Measurements from ENCODE around the gene BUB3. TPM values are rescaled to one million over a fixed set of nuclear protein-coding genes. Genes with fewer than 3 reads are reported as not detected.
A peak's percentile ranks its signal among the peaks of the same experiment; 100 is the strongest.
"Not testable (repeated sequence)": the region's sequence is repeated elsewhere in the genome, so short reads cannot be mapped to it uniquely, and the experiment has no call there.

BUB3 gene
- total RNA-seq, 1 experiment from 2014 or later, result 381 TPM

DNA sequence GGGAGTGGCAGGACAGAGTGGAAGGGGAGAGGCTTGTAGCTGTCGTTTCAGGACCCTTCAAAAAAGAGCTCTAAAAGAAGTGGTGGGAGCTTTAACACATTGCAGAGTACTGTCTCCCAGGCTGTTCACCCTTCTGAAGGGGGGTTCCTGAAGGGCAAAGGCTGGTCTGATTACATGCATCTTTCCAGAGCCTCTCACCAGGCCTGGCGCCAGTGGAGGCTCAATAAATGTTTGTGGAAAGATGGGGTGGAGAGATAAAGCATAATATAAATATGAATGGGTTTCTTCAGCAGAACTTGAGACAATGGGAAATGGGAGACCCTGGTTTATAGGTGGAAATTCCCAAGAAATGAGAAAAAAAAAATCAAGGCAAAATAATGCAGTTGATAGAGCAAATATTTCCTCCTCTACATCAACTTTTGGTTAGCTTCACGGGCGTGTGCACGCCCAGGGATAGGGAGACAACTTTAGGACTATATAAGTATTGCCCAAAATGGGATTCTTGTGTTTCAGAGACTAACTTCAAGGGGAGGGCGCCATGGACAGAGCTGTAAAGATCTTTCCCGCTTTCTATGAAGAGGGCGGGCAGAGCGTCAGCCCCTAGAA lies 613 bp upstream of the BUB3 start:
- no peak for DNase-seq (ENCODE audit: low read depth)

DNA sequence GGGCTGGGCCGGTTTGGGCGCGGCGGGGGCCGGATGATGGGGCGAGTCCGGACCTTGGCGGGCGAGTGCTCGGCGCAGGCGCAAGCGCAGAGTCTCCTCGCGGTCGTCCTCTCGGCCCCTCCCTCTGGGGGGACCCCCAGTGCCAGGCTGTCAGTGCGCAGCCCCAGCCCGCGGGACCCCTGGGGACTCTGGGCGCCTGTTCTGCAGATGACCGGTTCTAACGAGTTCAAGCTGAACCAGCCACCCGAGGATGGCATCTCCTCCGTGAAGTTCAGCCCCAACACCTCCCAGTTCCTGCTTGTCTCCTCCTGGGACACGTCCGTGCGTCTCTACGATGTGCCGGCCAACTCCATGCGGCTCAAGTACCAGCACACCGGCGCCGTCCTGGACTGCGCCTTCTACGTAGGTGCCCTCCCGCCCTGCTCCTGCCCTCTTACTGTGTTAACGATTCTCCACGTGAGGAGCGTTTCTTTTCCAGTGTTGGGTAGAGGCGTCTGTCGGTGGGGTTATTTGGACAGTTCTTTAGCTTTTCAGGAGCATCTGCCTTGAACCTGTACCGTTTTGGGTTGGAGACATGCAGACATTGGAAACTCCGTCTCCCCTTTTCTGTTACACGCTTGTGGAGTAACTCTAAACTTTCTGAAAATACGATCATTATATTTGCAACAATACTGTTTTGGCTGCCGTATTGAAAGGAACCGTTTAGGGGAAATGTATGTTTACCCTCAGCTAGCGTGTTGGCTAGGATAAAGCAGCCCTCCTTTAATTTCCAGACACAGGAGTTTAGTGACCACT lies 706 bp downstream of the BUB3 start:
- peak; percentile 61 for DNase-seq (ENCODE audit: low read depth)

DNA sequence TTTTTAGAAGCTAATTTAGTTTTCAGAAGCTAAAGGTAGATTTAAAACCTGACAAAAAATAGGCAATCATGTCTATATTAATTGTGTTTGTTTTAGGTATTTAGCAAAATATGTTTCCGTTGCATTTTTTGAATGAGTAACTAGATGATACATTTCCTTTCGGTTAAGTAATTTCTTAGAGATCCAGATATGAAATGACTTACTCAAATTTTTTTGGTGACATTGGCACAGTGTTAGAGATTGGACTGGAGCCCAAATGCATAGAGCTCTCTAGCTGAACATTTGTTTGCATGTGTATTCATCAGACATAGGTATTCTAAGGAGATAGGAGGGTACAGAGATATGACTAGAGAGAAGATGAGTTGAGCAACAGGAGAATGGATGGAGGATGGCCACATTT lies 1.9 kb downstream of the BUB3 start:
- DNase-seq (ENCODE audit: low read depth), result no peak

DNA sequence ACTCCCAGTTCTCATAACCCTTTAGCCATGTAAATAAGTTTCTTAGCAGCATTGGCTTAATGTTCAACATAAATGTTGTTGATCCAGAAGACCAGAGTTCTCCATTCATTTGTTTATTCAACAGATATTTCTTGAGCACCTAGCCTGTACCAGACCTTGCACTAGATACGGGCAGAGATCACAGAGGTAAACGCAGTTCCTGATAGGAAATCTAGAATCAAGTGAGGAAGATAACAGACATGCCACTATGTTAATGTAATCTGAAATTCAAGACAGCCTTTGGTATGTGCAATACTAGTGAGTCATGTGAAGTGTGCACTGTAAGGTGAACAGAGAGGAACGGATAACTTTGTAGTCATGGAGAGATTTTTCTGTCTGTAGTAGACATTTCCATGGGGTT lies 3.0 kb downstream of the BUB3 start:
- DNase-seq (ENCODE audit: low read depth), result no peak

DNA sequence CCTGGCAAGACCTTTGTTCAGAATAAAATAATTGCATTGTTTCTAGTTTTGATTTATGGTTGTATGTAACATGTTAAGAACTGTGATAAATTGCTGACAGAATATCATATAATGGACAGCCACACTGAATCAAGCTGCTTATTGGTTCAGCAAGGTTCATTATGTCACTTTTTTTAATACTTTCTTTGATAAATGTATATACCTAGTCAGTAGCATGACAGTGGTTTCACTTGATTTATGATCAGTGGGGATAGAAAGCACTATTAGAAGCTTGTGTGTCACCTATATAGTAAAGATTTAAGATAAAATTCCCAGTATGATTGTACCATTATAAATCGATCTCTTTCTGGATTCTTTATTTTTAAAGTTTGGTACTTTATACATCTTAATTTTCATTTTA lies 4.5 kb downstream of the BUB3 start:
- no peak for DNase-seq (ENCODE audit: low read depth)

DNA sequence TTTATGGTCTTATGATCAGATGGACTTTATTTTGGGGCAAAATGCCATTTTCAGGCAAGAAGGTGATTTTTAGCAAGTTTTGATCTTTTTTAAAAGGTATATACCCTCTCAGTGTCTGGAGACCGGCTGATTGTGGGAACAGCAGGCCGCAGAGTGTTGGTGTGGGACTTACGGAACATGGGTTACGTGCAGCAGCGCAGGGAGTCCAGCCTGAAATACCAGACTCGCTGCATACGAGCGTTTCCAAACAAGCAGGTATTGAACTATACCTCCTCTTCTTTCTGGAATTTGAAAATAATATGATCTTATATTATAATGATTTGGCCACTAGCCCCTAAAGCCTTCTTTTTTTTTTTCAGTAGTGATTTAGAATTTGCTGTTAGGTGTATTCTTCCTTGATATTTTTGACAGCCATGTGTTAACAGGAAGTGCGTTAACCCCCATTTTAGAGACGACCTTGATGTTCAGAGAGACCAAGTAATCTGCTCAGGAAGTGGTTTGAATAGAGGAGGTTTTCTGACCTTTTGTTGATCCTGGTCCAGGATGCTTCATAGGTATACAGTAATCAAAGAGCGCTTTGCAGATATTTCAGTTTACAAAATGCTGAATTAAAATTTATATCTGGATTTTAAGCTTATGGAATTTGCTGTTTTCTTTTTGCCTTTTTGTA lies 6.2 kb downstream of the BUB3 start:
- DNase-seq (ENCODE audit: low read depth), result no peak

DNA sequence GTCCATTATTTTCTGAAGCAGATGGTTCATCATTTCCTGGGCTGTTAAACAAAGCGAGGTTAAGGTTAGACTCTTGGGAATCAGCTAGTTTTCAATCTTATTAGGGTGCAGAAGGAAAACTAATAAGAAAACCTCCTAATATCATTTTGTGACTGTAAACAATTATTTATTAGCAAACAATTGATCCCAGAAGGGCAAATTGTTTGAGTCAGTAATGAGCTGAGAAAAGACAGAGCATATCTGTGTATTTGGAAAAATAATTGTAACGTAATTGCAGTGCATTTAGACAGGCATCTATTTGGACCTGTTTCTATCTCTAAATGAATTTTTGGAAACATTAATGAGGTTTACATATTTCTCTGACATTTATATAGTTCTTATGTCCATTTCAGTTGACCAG lies 10.1 kb downstream of the BUB3 start:
- no peak for DNase-seq (ENCODE audit: low read depth)

DNA sequence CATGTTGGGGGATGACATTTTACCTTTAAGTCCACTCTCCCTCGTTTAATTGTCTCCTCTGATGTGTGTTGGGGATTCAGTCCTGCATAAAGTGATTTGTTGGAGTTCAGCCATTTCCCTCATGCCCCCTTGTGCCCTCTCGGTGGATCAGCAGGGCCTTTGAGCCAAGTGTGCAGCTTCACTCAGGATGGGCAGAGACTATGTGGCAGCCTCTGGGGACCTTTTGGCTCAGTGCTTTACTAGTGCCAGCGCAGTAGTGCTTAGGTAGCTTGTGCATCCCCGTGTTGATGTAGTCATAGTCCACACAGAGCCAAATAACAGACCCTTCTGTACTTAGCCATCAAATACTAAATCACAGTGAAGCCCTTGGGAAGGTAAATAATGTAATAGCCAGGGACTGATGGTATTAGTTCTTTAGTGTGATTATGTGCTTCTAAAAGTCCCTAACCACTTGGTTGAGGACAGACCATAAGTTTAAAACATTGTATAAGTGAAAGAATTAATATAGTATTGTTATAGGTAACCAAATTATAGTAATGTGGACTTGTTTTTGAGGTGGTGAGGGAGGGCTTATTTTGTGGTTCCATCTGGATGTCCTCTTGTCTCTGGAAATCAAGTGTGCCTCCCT lies 11.4 kb downstream of the BUB3 start:
- DNase-seq (ENCODE audit: low read depth), result no peak

DNA sequence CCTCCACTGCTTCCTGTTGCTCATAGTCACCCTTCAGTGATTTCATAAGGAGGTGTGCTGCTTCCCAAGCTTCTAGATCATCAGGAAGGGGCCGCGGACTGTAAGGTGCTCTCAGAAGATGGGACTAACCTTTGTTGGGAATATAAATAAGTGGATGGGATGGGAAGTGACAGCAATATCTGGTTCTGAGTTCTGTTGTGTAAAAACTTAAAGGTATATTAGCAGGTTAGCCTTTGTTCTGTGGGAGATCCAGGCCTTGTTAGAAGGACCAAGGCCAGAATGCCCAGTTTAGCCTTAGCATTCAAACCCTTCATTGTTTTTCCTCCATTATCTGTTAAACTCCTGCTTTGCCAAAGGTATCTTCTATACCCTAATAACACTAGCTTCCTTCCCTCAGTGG lies 12.4 kb downstream of the BUB3 start:
- DNase-seq (ENCODE audit: low read depth), result no peak

DNA sequence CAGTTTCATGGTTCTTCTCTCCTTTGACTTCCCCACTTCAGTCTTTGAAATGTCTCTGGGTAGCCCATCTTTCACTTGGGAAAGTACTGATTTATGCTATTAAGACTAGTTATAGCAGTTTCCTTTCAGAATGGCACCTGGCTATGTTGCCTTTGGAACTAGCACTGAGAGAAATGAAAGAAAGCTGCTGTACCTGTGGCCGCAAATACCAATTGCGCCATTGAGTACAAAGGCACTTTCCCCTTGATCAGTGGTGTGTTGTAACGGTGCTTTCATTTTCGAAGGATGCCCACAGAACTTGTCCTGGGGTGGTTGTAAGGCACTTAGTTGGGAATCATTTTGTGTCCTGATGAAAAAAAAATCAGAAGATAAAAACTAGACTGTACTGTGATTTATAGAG lies 16.8 kb downstream of the BUB3 start:
- DNase-seq (ENCODE audit: low read depth), result no peak

DNA sequence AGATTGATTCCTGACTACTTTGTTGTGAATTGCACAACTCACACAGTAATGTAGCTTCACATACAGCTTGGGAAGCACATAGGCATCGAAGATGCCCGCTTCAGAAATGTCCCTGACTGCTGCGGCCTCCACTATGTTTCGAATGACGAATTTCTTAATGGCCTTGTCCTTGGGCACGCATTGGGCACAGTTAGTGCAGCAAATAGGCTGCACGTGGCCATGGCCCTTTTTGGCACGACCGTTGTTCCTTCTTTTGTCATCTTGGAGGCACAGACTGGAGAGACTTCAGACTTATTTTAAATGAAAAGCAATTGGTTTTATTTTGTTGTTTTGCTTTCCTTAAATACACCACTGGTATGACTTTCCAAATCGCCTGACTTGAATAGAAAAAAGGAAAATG lies 17.4 kb downstream of the BUB3 start:
- not testable (repeated sequence) for DNase-seq (ENCODE audit: low read depth)

DNA sequence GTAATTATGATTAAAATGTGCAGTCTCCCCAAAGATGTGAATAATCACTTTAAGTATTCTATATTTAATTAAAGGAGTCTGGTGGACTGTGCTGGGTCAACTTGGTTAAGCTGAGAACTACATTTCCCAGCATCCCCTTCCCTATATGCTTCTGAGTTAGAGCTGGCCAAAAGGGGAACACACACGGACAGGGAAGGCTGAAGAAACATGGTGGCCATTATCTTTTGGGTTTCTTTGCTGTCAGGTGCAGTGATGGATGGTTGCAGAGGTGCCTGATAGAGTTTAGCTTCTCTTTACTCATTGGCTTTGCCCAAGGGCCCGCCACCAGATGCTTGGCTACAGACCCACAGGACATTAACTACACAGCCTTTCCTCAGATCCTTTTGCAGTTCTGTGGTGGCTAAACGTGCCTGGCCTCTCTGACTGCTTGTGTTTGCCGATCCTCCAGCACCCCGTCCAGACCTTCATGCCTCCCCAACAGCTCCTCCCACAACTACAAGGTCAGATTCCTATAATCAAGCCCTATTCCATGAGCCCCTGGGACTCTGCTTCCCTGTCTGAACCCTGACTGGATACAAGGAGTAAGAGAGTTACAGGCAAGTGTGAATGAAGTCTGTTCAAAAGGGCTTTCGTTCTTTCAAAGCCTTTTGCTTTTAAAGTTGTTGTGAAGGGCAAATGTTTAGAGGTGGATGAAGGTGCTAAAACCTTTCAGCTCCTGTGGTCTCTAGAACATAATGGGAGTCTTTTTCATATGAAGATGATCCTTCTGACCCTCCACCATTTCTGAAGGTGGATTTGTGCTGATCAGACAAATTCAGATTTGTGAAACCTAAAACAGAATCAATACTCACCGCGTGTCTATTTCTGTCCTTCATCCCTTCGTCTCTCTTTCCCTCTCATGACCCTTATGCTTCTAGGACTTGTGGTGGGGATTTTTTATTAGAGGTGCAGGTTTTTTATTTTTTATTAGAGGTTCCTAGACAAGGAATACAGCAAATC lies 21.5 kb downstream of the BUB3 start:
- no peak for DNase-seq (ENCODE audit: low read depth)

DNA sequence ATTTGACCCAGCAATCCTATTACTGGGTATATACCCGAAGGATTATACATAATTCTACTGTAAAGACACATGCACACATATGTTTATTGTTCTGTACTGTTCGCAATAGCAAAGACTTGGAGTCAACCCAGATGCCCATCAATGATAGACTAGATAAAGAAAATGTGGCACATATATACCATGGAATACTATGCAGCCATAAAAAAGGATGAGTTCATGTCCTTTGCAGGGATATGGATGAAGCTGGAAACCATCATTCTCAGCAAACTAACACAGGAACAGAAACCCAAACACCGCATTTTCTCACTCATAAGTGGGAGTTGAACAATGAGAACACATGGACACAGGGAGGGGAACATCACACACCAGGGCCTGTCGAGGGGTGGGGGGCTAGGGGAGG lies 24.2 kb downstream of the BUB3 start:
- not testable (repeated sequence) for DNase-seq (ENCODE audit: low read depth)

DNA sequence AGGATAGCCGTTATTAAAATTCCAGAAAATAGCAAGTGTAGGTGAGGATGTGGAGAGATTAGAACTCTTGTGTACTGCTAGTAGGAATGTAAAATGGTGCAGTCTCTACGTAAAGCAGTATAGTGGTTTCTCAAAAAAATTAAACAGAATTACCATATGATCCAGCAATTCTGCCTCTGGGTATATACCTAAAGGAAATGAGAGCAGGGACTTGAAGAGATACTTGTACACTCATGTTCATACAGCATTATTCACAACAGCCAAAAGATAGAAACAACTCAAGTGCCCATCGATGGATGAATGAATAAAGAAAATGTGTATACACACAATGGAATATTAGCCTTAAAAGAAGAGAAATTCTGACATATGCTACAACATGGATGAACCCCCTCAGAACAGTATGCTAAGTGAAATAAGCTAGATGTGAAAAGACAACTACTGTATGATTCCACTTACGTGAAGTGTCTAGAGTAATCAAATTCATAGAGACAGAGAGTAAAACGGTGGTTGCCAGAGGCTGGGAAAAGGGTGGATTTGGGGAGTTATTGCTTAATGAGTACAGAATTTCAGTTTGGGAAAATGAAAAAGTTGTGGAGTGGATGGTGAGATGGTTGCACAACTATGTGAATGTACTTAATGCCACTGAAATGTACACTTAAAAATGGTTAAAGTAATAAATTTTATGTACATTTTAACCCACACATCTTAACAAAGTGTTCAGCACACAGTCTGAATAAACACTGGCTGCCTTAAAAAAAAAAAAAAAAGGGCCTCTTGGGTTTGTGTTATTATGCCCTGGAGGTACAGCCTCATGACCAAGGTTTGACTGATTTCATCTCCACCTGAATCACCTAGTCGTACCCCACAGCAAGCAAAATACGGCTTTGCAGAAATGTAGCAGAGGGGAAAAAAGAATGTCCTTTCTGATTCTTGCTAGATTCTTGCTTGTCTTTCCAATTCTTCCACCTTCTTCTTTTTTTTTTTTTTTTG lies 26.2 kb downstream of the BUB3 start:
- DNase-seq (ENCODE audit: low read depth), result no peak

DNA sequence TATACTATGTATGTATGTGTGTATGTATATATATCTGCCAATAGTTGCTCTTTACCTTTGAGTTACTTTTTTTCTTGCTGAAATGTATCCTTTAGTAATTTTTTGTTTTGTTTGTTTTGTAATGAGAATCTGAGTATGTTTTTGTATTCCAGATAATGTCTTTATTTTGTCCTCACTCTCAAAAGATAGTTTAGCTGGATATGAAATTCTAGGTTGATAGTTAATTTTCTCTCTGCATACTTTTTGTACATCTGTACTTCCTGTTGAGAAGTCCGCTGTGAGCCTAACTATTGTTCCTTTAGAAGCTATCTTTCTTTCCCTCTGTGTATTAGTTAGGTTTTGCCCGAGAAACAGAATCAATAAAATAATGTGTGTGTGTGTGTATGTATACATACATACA lies 29.5 kb downstream of the BUB3 start:
- DNase-seq (ENCODE audit: low read depth), result no peak

DNA sequence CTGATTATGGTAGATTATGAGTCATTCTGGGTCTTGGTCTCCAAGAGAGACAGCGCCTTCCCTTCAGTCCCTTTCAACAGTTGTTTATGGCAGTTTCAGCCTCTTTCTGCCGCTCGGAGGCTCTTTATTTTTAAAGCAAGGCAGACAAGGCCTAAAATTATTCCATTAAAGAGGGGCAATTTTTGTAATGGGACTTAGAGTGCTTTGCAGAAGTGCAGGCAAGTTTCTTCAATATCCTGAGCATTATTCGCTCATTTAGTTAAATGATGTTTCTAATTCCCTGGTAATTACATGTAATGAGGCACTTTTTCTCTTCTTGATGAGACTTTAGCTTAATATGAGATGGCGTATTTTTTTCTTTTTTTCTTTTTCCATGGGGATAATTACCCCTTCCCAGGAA lies 33.6 kb downstream of the BUB3 start:
- no peak for DNase-seq (ENCODE audit: low read depth)

DNA sequence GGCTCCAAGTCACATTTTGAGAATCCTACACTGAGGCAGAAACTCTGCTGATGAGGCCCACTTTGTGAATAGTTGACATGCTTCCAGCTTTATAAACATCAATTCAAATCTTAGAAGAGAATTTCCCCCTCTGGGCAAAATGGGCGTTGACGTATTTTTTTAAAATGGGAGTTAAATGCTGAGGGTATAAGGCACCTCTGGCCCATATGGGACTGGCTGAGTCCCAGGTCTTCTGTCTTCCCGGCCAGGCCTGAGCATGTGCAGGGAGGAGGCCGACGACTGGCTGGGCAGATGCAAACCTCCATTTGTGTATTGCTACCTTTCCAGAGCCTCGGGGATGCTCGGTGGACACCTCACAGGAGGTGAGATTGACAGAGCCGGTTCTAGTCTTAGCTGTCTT lies 37.7 kb downstream of the BUB3 start:
- no peak for DNase-seq (ENCODE audit: low read depth)

DNA sequence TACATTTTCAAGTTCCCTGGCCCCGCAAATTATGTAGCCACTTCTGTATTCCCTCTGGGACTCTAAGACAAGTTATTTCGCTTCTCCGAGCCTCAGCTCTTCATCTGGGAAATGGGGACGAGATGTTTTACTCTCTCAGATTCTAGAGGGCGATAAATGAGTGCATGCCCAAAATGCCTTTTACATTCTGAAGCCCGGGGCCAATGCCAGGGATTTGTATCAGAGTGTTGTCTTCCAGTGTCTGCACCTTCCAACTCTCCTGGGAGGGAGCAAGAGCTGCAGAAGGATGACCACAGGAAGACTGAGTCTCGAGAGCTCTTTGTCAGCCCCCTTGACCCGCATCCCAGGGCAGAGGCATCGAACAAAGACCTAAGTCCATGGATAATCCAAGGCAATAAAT lies 39.9 kb downstream of the BUB3 start:
- DNase-seq (ENCODE audit: low read depth), result no peak

DNA sequence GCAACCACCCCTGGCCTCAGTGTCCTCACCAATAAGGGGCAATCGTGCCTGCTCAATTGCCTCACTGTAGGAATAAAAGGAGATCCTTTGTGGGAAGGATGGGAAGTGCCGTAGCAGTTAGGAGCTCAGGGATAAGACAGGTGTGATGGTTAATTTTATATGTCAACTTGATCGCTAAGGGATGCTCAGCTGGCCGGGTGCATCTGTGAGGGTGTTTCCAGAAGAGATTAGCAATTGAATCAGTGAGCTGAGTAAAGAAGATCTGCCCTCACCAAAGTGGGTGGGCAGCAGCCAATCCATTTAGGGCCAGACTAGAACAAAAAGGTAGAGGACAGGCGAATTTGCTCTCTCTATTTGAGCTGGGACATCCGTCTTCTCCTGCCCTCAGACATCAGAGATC lies 46.3 kb downstream of the BUB3 start:
- DNase-seq (ENCODE audit: low read depth), result no peak

DNA sequence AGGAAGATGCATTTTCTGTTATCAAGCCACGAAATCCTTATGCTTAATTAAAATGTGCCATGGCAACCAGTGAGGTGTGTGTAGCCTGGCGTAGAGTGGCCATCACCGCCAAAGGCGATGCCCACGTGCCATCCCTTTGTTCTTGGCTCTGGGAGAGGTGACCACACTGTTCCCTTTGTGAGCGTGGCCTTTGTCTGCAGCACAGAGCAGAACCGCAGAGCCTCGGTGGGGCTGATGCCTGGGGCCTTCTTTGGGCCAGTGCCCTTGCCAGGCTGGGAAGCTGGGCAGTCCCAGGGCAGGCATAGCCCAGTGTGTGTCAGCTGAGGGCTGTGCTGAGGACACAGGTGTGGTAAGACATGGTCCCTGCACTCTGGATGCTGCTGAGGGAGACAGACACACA lies 48.3 kb downstream of the BUB3 start:
- DNase-seq (ENCODE audit: low read depth), result no peak

Measured in Daoy (cell line).